ENCODE results near the gene SAMD13.
"Not testable (repeated sequence)": the region's sequence is repeated elsewhere in the genome, so short reads cannot be mapped to it uniquely, and the experiment has no call there.

Gene SAMD13

GRCh38 chr1:84280912-84281311 lies 20.6 kb upstream of the SAMD13 start:
- DNase-seq (ENCODE audit: insufficient read length, low spot score), result no peak
- TF ChIP-seq SPI1 (IDR thresholded peaks at IDR 0.05; ENCODE audit: low read depth, low read length), result no peak
- no peak for TF ChIP-seq POU2F2 (IDR thresholded peaks at IDR 0.05; ENCODE audit: low read depth, low read length)
- no peak for TF ChIP-seq PAX5 (IDR thresholded peaks at IDR 0.05; ENCODE audit: insufficient read depth, low read length, severe bottlenecking)
- TF ChIP-seq TAF1 (IDR thresholded peaks at IDR 0.05; ENCODE audit: low read depth, low read length), result no peak
- TF ChIP-seq POLR2AphosphoS5 (IDR thresholded peaks at IDR 0.05; ENCODE audit: low read depth, low read length), result no peak
- no peak for TF ChIP-seq POLR2A (IDR thresholded peaks at IDR 0.05; ENCODE audit: low read depth, low read length)
- FAIRE-seq, result no peak

- no peak for FAIRE-seq
- DNase-seq (ENCODE audit: insufficient read length, low spot score), result no peak
- TF ChIP-seq SPI1 (IDR thresholded peaks at IDR 0.05; ENCODE audit: low read depth, low read length) (no peak), POLR2AphosphoS5 (IDR thresholded peaks at IDR 0.05; ENCODE audit: low read depth, low read length) (no peak), POU2F2 (IDR thresholded peaks at IDR 0.05; ENCODE audit: low read depth, low read length) (no peak), PAX5 (IDR thresholded peaks at IDR 0.05; ENCODE audit: insufficient read depth, low read length, severe bottlenecking) (no peak), POLR2A (IDR thresholded peaks at IDR 0.05; ENCODE audit: low read depth, low read length) (no peak), TAF1 (IDR thresholded peaks at IDR 0.05; ENCODE audit: low read depth, low read length) (no peak)
These were observed 18.7 kb upstream of the SAMD13 start for GRCh38 chr1:84282780-84283333.

GRCh38 chr1:84283381-84283780 lies 18.1 kb upstream of the SAMD13 start:
- no peak for DNase-seq (ENCODE audit: insufficient read length, low spot score)
- FAIRE-seq, result no peak
- TF ChIP-seq POU2F2 (IDR thresholded peaks at IDR 0.05; ENCODE audit: low read depth, low read length), result no peak

GRCh38 chr1:84286071-84286470 lies 15.4 kb upstream of the SAMD13 start:
- no peak for FAIRE-seq
- DNase-seq (ENCODE audit: insufficient read length, low spot score), result no peak
- TF ChIP-seq POLR2A (IDR thresholded peaks at IDR 0.05; ENCODE audit: low read depth, low read length) (no peak), POLR2AphosphoS5 (IDR thresholded peaks at IDR 0.05; ENCODE audit: low read depth, low read length) (no peak), TAF1 (IDR thresholded peaks at IDR 0.05; ENCODE audit: low read depth, low read length) (no peak), PAX5 (IDR thresholded peaks at IDR 0.05; ENCODE audit: insufficient read depth, low read length, severe bottlenecking) (no peak), SPI1 (IDR thresholded peaks at IDR 0.05; ENCODE audit: low read depth, low read length) (no peak), POU2F2 (IDR thresholded peaks at IDR 0.05; ENCODE audit: low read depth, low read length) (no peak)

GRCh38 chr1:84287389-84287788 lies 14.1 kb upstream of the SAMD13 start:
- FAIRE-seq, result not testable (repeated sequence)

GRCh38 chr1:84289169-84289785 lies 12.2 kb upstream of the SAMD13 start:
- DNase-seq (ENCODE audit: insufficient read length, low spot score) (no peak), FAIRE-seq (peak; percentile 9)
- no peak for TF ChIP-seq SPI1 (IDR thresholded peaks at IDR 0.05; ENCODE audit: low read depth, low read length)
- no peak for TF ChIP-seq PAX5 (IDR thresholded peaks at IDR 0.05; ENCODE audit: insufficient read depth, low read length, severe bottlenecking)
- TF ChIP-seq TAF1 (IDR thresholded peaks at IDR 0.05; ENCODE audit: low read depth, low read length), result no peak
- no peak for TF ChIP-seq POU2F2 (IDR thresholded peaks at IDR 0.05; ENCODE audit: low read depth, low read length)
- no peak for TF ChIP-seq POLR2A (IDR thresholded peaks at IDR 0.05; ENCODE audit: low read depth, low read length)
- no peak for TF ChIP-seq POLR2AphosphoS5 (IDR thresholded peaks at IDR 0.05; ENCODE audit: low read depth, low read length)

More at GRCh38 chr1:84287389-84287788, 14.1 kb upstream of the SAMD13 start:
- DNase-seq (ENCODE audit: insufficient read length, low spot score), result not testable (repeated sequence)

- DNase-seq (ENCODE audit: insufficient read length, low spot score) (no peak), FAIRE-seq (no peak)
- TF ChIP-seq POU2F2 (IDR thresholded peaks at IDR 0.05; ENCODE audit: low read depth, low read length) (no peak), POLR2A (IDR thresholded peaks at IDR 0.05; ENCODE audit: low read depth, low read length) (no peak), PAX5 (IDR thresholded peaks at IDR 0.05; ENCODE audit: insufficient read depth, low read length, severe bottlenecking) (no peak), TAF1 (IDR thresholded peaks at IDR 0.05; ENCODE audit: low read depth, low read length) (no peak), SPI1 (IDR thresholded peaks at IDR 0.05; ENCODE audit: low read depth, low read length) (no peak), POLR2AphosphoS5 (IDR thresholded peaks at IDR 0.05; ENCODE audit: low read depth, low read length) (no peak)
These were observed 9.4 kb upstream of the SAMD13 start for GRCh38 chr1:84291882-84292655.

GRCh38 chr1:84293766-84294165 lies 7.7 kb upstream of the SAMD13 start:
- FAIRE-seq (no peak), DNase-seq (ENCODE audit: insufficient read length, low spot score) (no peak)
- TF ChIP-seq POLR2AphosphoS5 (IDR thresholded peaks at IDR 0.05; ENCODE audit: low read depth, low read length) (no peak), PAX5 (IDR thresholded peaks at IDR 0.05; ENCODE audit: insufficient read depth, low read length, severe bottlenecking) (no peak), POU2F2 (IDR thresholded peaks at IDR 0.05; ENCODE audit: low read depth, low read length) (no peak), POLR2A (IDR thresholded peaks at IDR 0.05; ENCODE audit: low read depth, low read length) (no peak), SPI1 (IDR thresholded peaks at IDR 0.05; ENCODE audit: low read depth, low read length) (no peak), TAF1 (IDR thresholded peaks at IDR 0.05; ENCODE audit: low read depth, low read length) (no peak)

GRCh38 chr1:84294751-84295150 lies 6.8 kb upstream of the SAMD13 start:
- DNase-seq (ENCODE audit: insufficient read length, low spot score), result no peak
- no peak for FAIRE-seq
- no peak for TF ChIP-seq POU2F2 (IDR thresholded peaks at IDR 0.05; ENCODE audit: low read depth, low read length)
- TF ChIP-seq POLR2A (IDR thresholded peaks at IDR 0.05; ENCODE audit: low read depth, low read length), result no peak
- no peak for TF ChIP-seq PAX5 (IDR thresholded peaks at IDR 0.05; ENCODE audit: insufficient read depth, low read length, severe bottlenecking)
